GM12878 (cell line): Measurements from ENCODE around the gene TLR5. TPM values are rescaled to one million over a fixed set of nuclear protein-coding genes. Genes with fewer than 3 reads are reported as not detected.

ENCODE experiments used
- ATAC-seq: fragments of 200-7000 bp; cut with Tn5 transposase; 3 replicates; pipeline ENCODE4 v1.9.1; 2020; ENCODE audit warnings: mild to moderate bottlenecking, moderate library complexity
- BruUV-seq: library from RNA; stranded (reverse); fragments of 400-500 nt; replicated peaks from 2 replicates; lab custom pipeline; 2021; lab: Mats Ljungman, UMichigan
- CTCF ChIA-PET: fragments of 300-600 bp; sonication (Branson Sonifier 250); formaldehyde crosslinking; extraction: SDS; loops from one replicate; lab custom pipeline; 2021; ENCODE audit warnings: inconsistent platforms; lab: Yijun Ruan, JAX
- POLR2A ChIA-PET: fragments of 350-600 bp; formaldehyde crosslinking; extraction: SDS; loops from one replicate; lab custom pipeline; 2021; ENCODE audit warnings: inconsistent platforms; lab: Charles Lee
- RAD21 ChIA-PET: fragments of 300-600 bp; sonication (Branson Sonifier 250); formaldehyde crosslinking; loops from one replicate; lab custom pipeline; 2023; ENCODE audit warnings: antibody characterized with exemption; ENCODE audit not compliant: unreplicated experiment; lab: Charles Lee
- SMC1A ChIA-PET: fragments of 300-600 bp; sonication (Branson Sonifier 250); formaldehyde crosslinking; loops from one replicate; lab custom pipeline; 2023; ENCODE audit not compliant: unreplicated experiment, uncharacterized antibody; lab: Charles Lee
- DNase-seq: peaks from one replicate; pipeline ENCODE4 v3.0.0-alpha.2; 2011; ENCODE audit warnings: low read depth, low spot score
- FAIRE-seq: peaks from 3 replicates; lab custom pipeline; 2011; peaks lifted over from hg19 to GRCh38; lab: Jason Lieb, UNC
- H2AFZ ChIP-seq: 2 replicates; pipeline ENCODE4 v1.6.0; 2011; ENCODE audit warnings: low read depth, low read length, control low read depth; ENCODE audit not compliant: control insufficient read depth
- H3K27ac ChIP-seq: 2 replicates; pipeline ENCODE4 v1.5.1; 2011; ENCODE audit warnings: control low read depth; ENCODE audit not compliant: control insufficient read depth, insufficient read depth
- H3K27me3 ChIP-seq, 2 experiments: replicated peaks in 1 of 2; 2 replicates each; pipeline versions ENCODE4 v1.6.0 to v1.6.1; 2011; ENCODE audit warnings: low read length in 1 of 2; ENCODE audit not compliant: control insufficient read depth in 2 of 2, insufficient read depth in 2 of 2
- H3K36me3 ChIP-seq, 2 experiments: 2 replicates each; pipeline ENCODE4 v1.5.1; 2011; ENCODE audit warnings: low read length in 1 of 2; ENCODE audit not compliant: control insufficient read depth in 2 of 2, insufficient read depth in 2 of 2
- H3K4me1 ChIP-seq: 2 replicates; pipeline ENCODE4 v1.6.1; 2011; ENCODE audit warnings: mild to moderate bottlenecking, low read length, moderate library complexity, mixed read lengths; ENCODE audit not compliant: control insufficient read depth, insufficient read depth
- H3K4me2 ChIP-seq: 2 replicates; pipeline ENCODE4 v1.6.0; 2011; ENCODE audit warnings: control low read depth; ENCODE audit not compliant: control insufficient read depth, insufficient read depth
- H3K4me3 ChIP-seq: fragments of 200-600 bp; sonication (generic); 2 replicates; pipeline ENCODE4 v1.5.1; 2016
- H3K79me2 ChIP-seq: 2 replicates; pipeline ENCODE4 v1.6.0; 2011; ENCODE audit warnings: low read length; ENCODE audit not compliant: control insufficient read depth, insufficient read depth
- H3K9ac ChIP-seq: 2 replicates; pipeline ENCODE4 v1.8.0; 2011; ENCODE audit warnings: low read length, control low read depth, mixed read lengths; ENCODE audit not compliant: control insufficient read depth, insufficient read depth
- H3K9me3 ChIP-seq: replicated peaks from 3 replicates; pipeline ENCODE4 v1.5.1; 2011; ENCODE audit warnings: mild to moderate bottlenecking, low read length; ENCODE audit not compliant: control insufficient read depth, insufficient read depth
- H4K20me1 ChIP-seq: 2 replicates; pipeline ENCODE4 v1.6.0; 2011; ENCODE audit not compliant: control insufficient read depth, insufficient read depth
- CREM ChIP-seq: IDR thresholded peaks from 2 replicates; pipeline ENCODE4 v1.6.1; 2014; ENCODE audit warnings: antibody characterized with exemption, low read depth
- EGR1 ChIP-seq, 2 experiments: IDR thresholded peaks; 1 replicate in 1 of 2; 2 replicates in 1 of 2; pipeline ENCODE4 v1.6.1; 2011 to 2012; ENCODE audit warnings: low read depth in 2 of 2, low read length in 2 of 2, borderline replicate concordance in 1 of 2, mild to moderate bottlenecking in 1 of 2, moderate library complexity in 1 of 2
- HCFC1 ChIP-seq: fragments of 150-350 bp; IDR thresholded peaks from 2 replicates; pipeline ENCODE4 v1.6.1; 2014; ENCODE audit warnings: low read length
- HDAC6 ChIP-seq: fragments of 200-600 bp; sonication (generic); IDR thresholded peaks from one replicate; pipeline ENCODE4 v1.8.0; 2017; ENCODE audit warnings: antibody characterized with exemption; ENCODE audit not compliant: unreplicated experiment
- MYB ChIP-seq: fragments of 150-350 bp; IDR thresholded peaks from 2 replicates; pipeline ENCODE4 v1.6.1; 2014; ENCODE audit warnings: mild to moderate bottlenecking, low read depth, low read length, borderline replicate concordance
- NBN ChIP-seq: fragments of 450-650 bp; IDR thresholded peaks from 2 replicates; pipeline ENCODE4 v1.6.1; 2016
- WGBS: methylation state at CpG from one replicate; pipeline ENCODE4 v1.1.6; 2016; ENCODE audit warnings: low lambda C conversion rate; ENCODE audit not compliant: insufficient replicate concordance, insufficient coverage; ENCODE audit errors: missing lambda C conversion rate; 5-methylcytosine and 5-hydroxymethylcytosine counted together
- in situ Hi-C: fragments of 300-500 bp; cut with MboI; formaldehyde crosslinking; loops from 9 replicates; pipeline ENCODE4 v1.14.3; 2018; ENCODE audit warnings: mixed read lengths
- intact Hi-C: fragments of 100-400 bp; cut with micrococcal nuclease; formaldehyde crosslinking; loops from one replicate; pipeline ENCODE4 v1.14.2; 2022; ENCODE audit not compliant: unreplicated experiment
- polyA plus RNA-seq, 11 experiments: library from polyadenylated mRNA; depleted of rRNA in 4 of 11; unstranded in 6 of 11; stranded (reverse) in 5 of 11; fragments of >200 nt; fragmentation: Nextera tagmentation in 4 of 11; fragmentation: Illumina TruSeq in 1 of 11; extraction: Ambion mirVana in 4 of 11; extraction: Trizol in 1 of 11; gene quantifications; 1 replicate in 1 of 11; 2 replicates in 10 of 11; pipeline versions ENCODE4 v1.2.1 to v1.2.3, GENCODE V29; 2011 to 2016; ENCODE audit warnings: inconsistent platforms in 2 of 11, missing spikeins in 2 of 11, low read depth in 1 of 11
- total RNA-seq, 4 experiments: library from RNA; depleted of rRNA in 3 of 4; stranded (reverse); fragments of >200 nt in 3 of 4; fragmentation: Illumina TruSeq in 1 of 4; extraction: Trizol in 1 of 4; gene quantifications; 2 replicates each; pipeline versions ENCODE4 v1.2.1 to v1.2.3, GENCODE V29; 2013 to 2021

The TLR5 gene
- total and polyA plus RNA-seq, 10 of the 15 experiments (the other 5 are each of a cell fraction or from before 2014, with no cell fraction given): 0.34 to 5.3 (median 0.79) TPM

GRCh38 chr1:223059526-223059925 is 83.5 kb downstream of the TLR5 start:
- ChIA-PET SMC1A (interaction anchor here (1.3 kb wide), 1 partner anchor 217 kb away, joined by 3 read pairs; no protein-coding TSS in a partner anchor), CTCF (no interaction called here)
- no peak overlapping the region for H3K4me3 ChIP-seq
- H2AFZ ChIP-seq: no peak overlapping the region
- H3K4me2 ChIP-seq: no peak overlapping the region
- no peaks in the 10 kb centered on the region for H3K36me3 ChIP-seq
- peaks cover 0 to 2% of the 10 kb centered on the region in 2 experiments; a peak in 3 of 4 replicates for H3K27me3 ChIP-seq
- H3K27ac ChIP-seq: no peak overlapping the region
- H3K9ac ChIP-seq: no peak overlapping the region
- in situ Hi-C loops: no loop called here
- no peak for ATAC-seq
- intact Hi-C loops: no loop called here
- no peak for TF ChIP-seq MYB
- TF ChIP-seq HCFC1: no peak
- TF ChIP-seq HDAC6: no peak
- TF ChIP-seq EGR1 (IDR thresholded peaks at IDR 0.05; ENCODE audit: borderline replicate concordance in 1 of 2, low read depth in 2 of 2, low read length in 2 of 2): no peak
- TF ChIP-seq NBN: no peak
- TF ChIP-seq CREM: no peak
- TF ChIP-seq, all 136 proteins: peak for 0
- BruUV-seq: no TSS peak
- H3K79me2 ChIP-seq: no peaks in the 10 kb centered on the region
- POLR2A ChIA-PET: no interaction called here
- no peak for FAIRE-seq
- H4K20me1 ChIP-seq: no peaks in the 10 kb centered on the region
- RAD21 ChIA-PET: no interaction called here
- no peaks in the 10 kb centered on the region for H3K4me1 ChIP-seq
- H3K9me3 ChIP-seq: no peaks in the 10 kb centered on the region
- 50% methylated on average over 9 of the region's 9 CpGs for WGBS
- no peak for DNase-seq

Other genes with a start within 250 kb of the TLR5 start
- gene SUSD4, start 220.9 kb upstream of the TLR5 start, total RNA-seq (2014; rRNA removed): 0.17 TPM in 1 of 2 replicates, not detected in the other
- 0.13 and 0.18 TPM in 2 replicates for gene SUSD4, start 220.9 kb upstream of the TLR5 start, total RNA-seq (2014; rRNA removed; fragmentation: Illumina TruSeq; extraction: Trizol)
- 0.33 TPM in 1 of 2 replicates, not detected in the other for gene SUSD4, start 220.9 kb upstream of the TLR5 start, total RNA-seq (2021)
- gene SUSD4, start 220.9 kb upstream of the TLR5 start, polyA plus RNA-seq (2011; rRNA removed): 0.63 and 1.1 TPM in 2 replicates
- gene SUSD4, start 220.9 kb upstream of the TLR5 start, polyA plus RNA-seq (2014; fragmentation: Illumina TruSeq; extraction: Trizol): not detected in 2 replicates
- under 1 TPM in 1 of 2 experiments, not detected in 1; 0.18 TPM for gene SUSD4, start 220.9 kb upstream of the TLR5 start, polyA plus RNA-seq (2014; fragmentation: Nextera tagmentation; extraction: Ambion mirVana)
- gene SUSD4, start 220.9 kb upstream of the TLR5 start, polyA plus RNA-seq (2014; rRNA removed): 0.26 TPM in 1 of 2 replicates, not detected in the other
- gene SUSD4, start 220.9 kb upstream of the TLR5 start, polyA plus RNA-seq (2016; fragmentation: Nextera tagmentation; extraction: Ambion mirVana): under 1 TPM in 1 of 2 experiments, not detected in 1; 0.44 TPM